Liver (tissue), 9 donors: ENCODE measurements around the gene ZNF592. TPM values are rescaled to one million over a fixed set of nuclear protein-coding genes. Genes with fewer than 3 reads are reported as not detected.

Source experiments
- DNase-seq: peaks from one replicate; pipeline ENCODE4 v3.0.0-alpha.2; 2017; ENCODE audit warnings: low spot score
- H3K27ac ChIP-seq, 2 donors: one replicate each; pipeline ENCODE4 v1.7.0; 2013; ENCODE audit warnings: inconsistent platforms in 2 of 2, low read length in 2 of 2, control low read depth in 1 of 2, low read depth in 1 of 2, mild to moderate bottlenecking in 1 of 2
- H3K27me3 ChIP-seq, 4 donors: one replicate each; pipeline versions ENCODE4 v1.6.1 to v1.7.0; 2013; ENCODE audit warnings: low read length in 3 of 4, inconsistent platforms in 1 of 4, mild to moderate bottlenecking in 1 of 4, moderate library complexity in 1 of 4; ENCODE audit not compliant: control insufficient read depth in 4 of 4, insufficient read depth in 4 of 4
- H3K36me3 ChIP-seq, 4 donors: one replicate each; pipeline versions ENCODE4 v1.6.1 to v1.7.0; 2013; ENCODE audit warnings: low read length in 3 of 4, mild to moderate bottlenecking in 3 of 4, low read depth in 1 of 4, moderate library complexity in 1 of 4; ENCODE audit not compliant: control insufficient read depth in 4 of 4, insufficient read depth in 3 of 4
- H3K4me1 ChIP-seq, 4 donors: one replicate each; pipeline versions ENCODE4 v1.6.1 to v1.7.0; 2013; ENCODE audit warnings: low read length in 3 of 4, mild to moderate bottlenecking in 3 of 4, moderate library complexity in 1 of 4; ENCODE audit not compliant: control insufficient read depth in 4 of 4, insufficient read depth in 4 of 4
- H3K4me3 ChIP-seq, 3 donors: one replicate each; pipeline versions ENCODE4 v1.6.1 to v1.7.0; 2013; ENCODE audit warnings: low read length in 3 of 3, control low read depth in 1 of 3, low read depth in 1 of 3, mild to moderate bottlenecking in 1 of 3
- H3K9ac ChIP-seq, 2 donors: one replicate each; pipeline ENCODE4 v1.7.0; 2013; ENCODE audit warnings: low read length in 2 of 2, mild to moderate bottlenecking in 2 of 2, moderate library complexity in 2 of 2, control low read depth in 1 of 2, low read depth in 1 of 2
- H3K9me3 ChIP-seq, 4 donors: one replicate each; pipeline versions ENCODE4 v1.6.1 to v1.7.0; 2013; ENCODE audit warnings: low read length in 3 of 4; ENCODE audit not compliant: control insufficient read depth in 4 of 4
- EGR1 ChIP-seq, 2 donors: IDR thresholded peaks; 2 replicates each; pipeline ENCODE4 v1.6.1; 2016 to 2018; ENCODE audit warnings: antibody characterized with exemption in 2 of 2, low read depth in 2 of 2
- FOXA1 ChIP-seq: IDR thresholded peaks from 2 replicates; pipeline ENCODE4 v1.6.1; 2016; ENCODE audit warnings: antibody characterized with exemption
- FOXA2 ChIP-seq: IDR thresholded peaks from 2 replicates; pipeline ENCODE4 v1.6.1; 2016; ENCODE audit warnings: antibody characterized with exemption
- HNF4A ChIP-seq, 2 donors: conservative IDR thresholded peaks; 2 replicates each; pipeline ENCODE4 v1.6.1; 2016; ENCODE audit warnings: antibody characterized with exemption in 2 of 2, mild to moderate bottlenecking in 2 of 2
- HNF4G ChIP-seq: IDR thresholded peaks from 2 replicates; pipeline ENCODE4 v1.6.1; 2016; ENCODE audit warnings: antibody characterized with exemption
- JUND ChIP-seq, 2 donors: IDR thresholded peaks; 2 replicates each; pipeline ENCODE4 v1.6.1; 2016; ENCODE audit warnings: antibody characterized with exemption in 2 of 2
- NR2F2 ChIP-seq: IDR thresholded peaks from 2 replicates; pipeline ENCODE4 v1.6.1; 2016; ENCODE audit warnings: antibody characterized with exemption
- RAD21 ChIP-seq, 2 donors: IDR thresholded peaks; 2 replicates each; pipeline ENCODE4 v1.6.1; 2016; ENCODE audit warnings: antibody characterized with exemption in 2 of 2, mild to moderate bottlenecking in 2 of 2
- RXRA ChIP-seq, 2 donors: IDR thresholded peaks; 2 replicates each; pipeline ENCODE4 v1.6.1; 2017 to 2018; ENCODE audit warnings: antibody characterized with exemption in 2 of 2, mild to moderate bottlenecking in 1 of 2
- SP1 ChIP-seq: IDR thresholded peaks from 2 replicates; pipeline ENCODE4 v1.6.1; 2018; ENCODE audit warnings: antibody characterized with exemption, mild to moderate bottlenecking
- TAF1 ChIP-seq: conservative IDR thresholded peaks from 2 replicates; pipeline ENCODE4 v1.6.1; 2016; ENCODE audit warnings: antibody characterized with exemption, mild to moderate bottlenecking
- YY1 ChIP-seq: IDR thresholded peaks from 2 replicates; pipeline ENCODE4 v1.6.1; 2016; ENCODE audit warnings: antibody characterized with exemption, mild to moderate bottlenecking
- WGBS: extraction: QIAGEN DNeasy Blood & Tissue Kit; methylation state at CpG from one replicate; pipeline ENCODE4 v1.1.7; 2013; 5-methylcytosine and 5-hydroxymethylcytosine counted together
- polyA plus RNA-seq, 2 donors: library from polyadenylated mRNA; stranded (reverse) in 1 of 2; unstranded in 1 of 2; fragments of 200-250 nt in 1 of 2; fragments of >200 nt in 1 of 2; fragmentation: Nextera tagmentation in 1 of 2; extraction: Ambion mirVana in 1 of 2; gene quantifications; one replicate each; pipeline versions ENCODE4 v1.2.1 to v1.2.3, GENCODE V29; 2013 to 2015
- total RNA-seq, 2 donors: library from RNA; depleted of rRNA; stranded (reverse); fragments of >200 nt; gene quantifications; one replicate each; pipeline ENCODE4 v1.2.3, GENCODE V29; 2014
- TF ChIP-seq, protein P1 (sequence below): IDR thresholded peaks from 2 replicates; pipeline ENCODE4 v1.6.1; 2016; ENCODE audit warnings: antibody characterized with exemption
- TF ChIP-seq, protein P2 (sequence below): fragments of 150-350 bp; IDR thresholded peaks from 2 replicates; pipeline ENCODE4 v1.5.1; 2017; ENCODE audit warnings: improper control_type of control experiment, low read depth, low read length; ENCODE audit not compliant: missing input control
- TF ChIP-seq, protein P3 (sequence below): IDR thresholded peaks from 2 replicates; pipeline ENCODE4 v1.6.1; 2016; ENCODE audit warnings: antibody characterized with exemption
- TF ChIP-seq, protein P4 (sequence below): IDR thresholded peaks from 2 replicates; pipeline ENCODE4 v1.6.1; 2016; ENCODE audit warnings: antibody characterized with exemption, mild to moderate bottlenecking
- TF ChIP-seq, protein P5 (sequence below): IDR thresholded peaks from 2 replicates; pipeline ENCODE4 v1.6.1; 2016; ENCODE audit warnings: antibody characterized with exemption
- donor health status: healthy.
- donor health status: healthy.
- donor health status: healthy.
- donor health status: healthy.
- donor health status: healthy.

ZNF592 gene
- total and polyA plus RNA-seq, 4 donors: 4.4 to 10.6 (median 7.5) TPM

DNA sequence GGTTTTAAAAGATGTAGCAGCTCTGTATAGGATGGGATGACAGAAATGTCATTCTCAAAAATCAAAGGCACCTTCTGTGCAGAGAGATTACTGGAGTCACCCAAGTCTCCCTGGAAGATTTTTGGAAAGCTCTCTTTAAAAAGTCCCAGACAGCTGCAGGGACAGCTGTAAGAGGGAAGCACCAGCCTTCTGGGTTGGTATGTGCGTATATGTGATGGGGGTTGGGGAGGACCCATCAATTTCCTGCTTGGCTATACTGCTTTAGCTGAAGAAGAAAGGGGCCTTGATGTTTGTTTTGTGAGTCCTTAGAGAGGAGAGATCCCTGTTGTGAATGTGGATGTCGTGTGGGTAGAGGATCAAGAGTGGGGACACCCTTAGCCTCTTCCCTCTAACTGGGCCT is 27.0 kb upstream of the ZNF592 start:
- DNase-seq: no peak
- H3K9ac ChIP-seq: no peak overlapping the region
- peaks cover 0 to 1% (median 0%) of the 10 kb centered on the region in 4 donors for H3K36me3 ChIP-seq
- peaks cover 0 to 4% (median 2%) of the 10 kb centered on the region in 4 donors for H3K4me1 ChIP-seq
- H3K27me3 ChIP-seq: no peaks in the 10 kb centered on the region
- peak overlapping the region in 1 of 2 donors; percentile 30 for H3K27ac ChIP-seq
- TF ChIP-seq, protein P1, sequence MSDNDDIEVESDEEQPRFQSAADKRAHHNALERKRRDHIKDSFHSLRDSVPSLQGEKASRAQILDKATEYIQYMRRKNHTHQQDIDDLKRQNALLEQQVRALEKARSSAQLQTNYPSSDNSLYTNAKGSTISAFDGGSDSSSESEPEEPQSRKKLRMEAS: no peak
- TF ChIP-seq HNF4A (conservative IDR thresholded peaks at IDR 0.05) (no peak), FOXA1 (no peak), HNF4G (no peak), YY1 (no peak), TAF1 (no peak), JUND (IDR thresholded peaks at IDR 0.05) (no peak), RAD21 (IDR thresholded peaks at IDR 0.05) (no peak), EGR1 (IDR thresholded peaks at IDR 0.05; ENCODE audit: low read depth in 2 of 2) (no peak), NR2F2 (no peak), FOXA2 (no peak), SP1 (no peak), RXRA (IDR thresholded peaks at IDR 0.05) (no peak)
- TF ChIP-seq, protein P2, sequence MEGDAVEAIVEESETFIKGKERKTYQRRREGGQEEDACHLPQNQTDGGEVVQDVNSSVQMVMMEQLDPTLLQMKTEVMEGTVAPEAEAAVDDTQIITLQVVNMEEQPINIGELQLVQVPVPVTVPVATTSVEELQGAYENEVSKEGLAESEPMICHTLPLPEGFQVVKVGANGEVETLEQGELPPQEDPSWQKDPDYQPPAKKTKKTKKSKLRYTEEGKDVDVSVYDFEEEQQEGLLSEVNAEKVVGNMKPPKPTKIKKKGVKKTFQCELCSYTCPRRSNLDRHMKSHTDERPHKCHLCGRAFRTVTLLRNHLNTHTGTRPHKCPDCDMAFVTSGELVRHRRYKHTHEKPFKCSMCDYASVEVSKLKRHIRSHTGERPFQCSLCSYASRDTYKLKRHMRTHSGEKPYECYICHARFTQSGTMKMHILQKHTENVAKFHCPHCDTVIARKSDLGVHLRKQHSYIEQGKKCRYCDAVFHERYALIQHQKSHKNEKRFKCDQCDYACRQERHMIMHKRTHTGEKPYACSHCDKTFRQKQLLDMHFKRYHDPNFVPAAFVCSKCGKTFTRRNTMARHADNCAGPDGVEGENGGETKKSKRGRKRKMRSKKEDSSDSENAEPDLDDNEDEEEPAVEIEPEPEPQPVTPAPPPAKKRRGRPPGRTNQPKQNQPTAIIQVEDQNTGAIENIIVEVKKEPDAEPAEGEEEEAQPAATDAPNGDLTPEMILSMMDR: no peak
- TF ChIP-seq, protein P3, sequence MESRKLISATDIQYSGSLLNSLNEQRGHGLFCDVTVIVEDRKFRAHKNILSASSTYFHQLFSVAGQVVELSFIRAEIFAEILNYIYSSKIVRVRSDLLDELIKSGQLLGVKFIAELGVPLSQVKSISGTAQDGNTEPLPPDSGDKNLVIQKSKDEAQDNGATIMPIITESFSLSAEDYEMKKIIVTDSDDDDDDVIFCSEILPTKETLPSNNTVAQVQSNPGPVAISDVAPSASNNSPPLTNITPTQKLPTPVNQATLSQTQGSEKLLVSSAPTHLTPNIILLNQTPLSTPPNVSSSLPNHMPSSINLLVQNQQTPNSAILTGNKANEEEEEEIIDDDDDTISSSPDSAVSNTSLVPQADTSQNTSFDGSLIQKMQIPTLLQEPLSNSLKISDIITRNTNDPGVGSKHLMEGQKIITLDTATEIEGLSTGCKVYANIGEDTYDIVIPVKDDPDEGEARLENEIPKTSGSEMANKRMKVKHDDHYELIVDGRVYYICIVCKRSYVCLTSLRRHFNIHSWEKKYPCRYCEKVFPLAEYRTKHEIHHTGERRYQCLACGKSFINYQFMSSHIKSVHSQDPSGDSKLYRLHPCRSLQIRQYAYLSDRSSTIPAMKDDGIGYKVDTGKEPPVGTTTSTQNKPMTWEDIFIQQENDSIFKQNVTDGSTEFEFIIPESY: no peak
- TF ChIP-seq, protein P4, sequence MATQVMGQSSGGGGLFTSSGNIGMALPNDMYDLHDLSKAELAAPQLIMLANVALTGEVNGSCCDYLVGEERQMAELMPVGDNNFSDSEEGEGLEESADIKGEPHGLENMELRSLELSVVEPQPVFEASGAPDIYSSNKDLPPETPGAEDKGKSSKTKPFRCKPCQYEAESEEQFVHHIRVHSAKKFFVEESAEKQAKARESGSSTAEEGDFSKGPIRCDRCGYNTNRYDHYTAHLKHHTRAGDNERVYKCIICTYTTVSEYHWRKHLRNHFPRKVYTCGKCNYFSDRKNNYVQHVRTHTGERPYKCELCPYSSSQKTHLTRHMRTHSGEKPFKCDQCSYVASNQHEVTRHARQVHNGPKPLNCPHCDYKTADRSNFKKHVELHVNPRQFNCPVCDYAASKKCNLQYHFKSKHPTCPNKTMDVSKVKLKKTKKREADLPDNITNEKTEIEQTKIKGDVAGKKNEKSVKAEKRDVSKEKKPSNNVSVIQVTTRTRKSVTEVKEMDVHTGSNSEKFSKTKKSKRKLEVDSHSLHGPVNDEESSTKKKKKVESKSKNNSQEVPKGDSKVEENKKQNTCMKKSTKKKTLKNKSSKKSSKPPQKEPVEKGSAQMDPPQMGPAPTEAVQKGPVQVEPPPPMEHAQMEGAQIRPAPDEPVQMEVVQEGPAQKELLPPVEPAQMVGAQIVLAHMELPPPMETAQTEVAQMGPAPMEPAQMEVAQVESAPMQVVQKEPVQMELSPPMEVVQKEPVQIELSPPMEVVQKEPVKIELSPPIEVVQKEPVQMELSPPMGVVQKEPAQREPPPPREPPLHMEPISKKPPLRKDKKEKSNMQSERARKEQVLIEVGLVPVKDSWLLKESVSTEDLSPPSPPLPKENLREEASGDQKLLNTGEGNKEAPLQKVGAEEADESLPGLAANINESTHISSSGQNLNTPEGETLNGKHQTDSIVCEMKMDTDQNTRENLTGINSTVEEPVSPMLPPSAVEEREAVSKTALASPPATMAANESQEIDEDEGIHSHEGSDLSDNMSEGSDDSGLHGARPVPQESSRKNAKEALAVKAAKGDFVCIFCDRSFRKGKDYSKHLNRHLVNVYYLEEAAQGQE: no peak
- no peaks in the 10 kb centered on the region for H3K9me3 ChIP-seq
- 86% methylated on average over 2 of the region's 2 CpGs for WGBS
- no peak overlapping the region for H3K4me3 ChIP-seq

DNA sequence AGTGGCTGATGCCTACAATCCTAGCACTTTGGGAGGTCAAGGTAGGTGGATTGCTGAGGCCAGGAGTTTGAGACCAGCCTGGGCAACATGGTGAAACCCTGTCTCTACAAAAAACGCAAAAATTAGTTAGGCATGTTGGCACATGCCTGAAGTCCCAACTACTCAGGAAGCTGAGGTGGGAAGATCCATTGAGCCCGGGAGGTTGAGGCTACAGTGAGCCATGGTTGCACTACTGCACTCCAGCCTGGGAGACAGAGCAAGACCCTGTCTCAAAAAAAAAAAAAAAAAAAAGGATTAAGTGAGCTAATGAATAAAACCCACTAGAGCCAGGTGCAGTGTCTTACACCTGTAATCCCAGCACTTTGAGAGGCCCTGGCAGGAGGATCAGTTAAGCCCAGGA is 25.8 kb upstream of the ZNF592 start:
- H3K27me3 ChIP-seq: no peaks in the 10 kb centered on the region

More for the DNA sequence above, 25.8 kb upstream of the ZNF592 start:
- TF ChIP-seq, protein P4: no peak
- TF ChIP-seq RAD21 (IDR thresholded peaks at IDR 0.05) (no peak), FOXA1 (no peak), FOXA2 (no peak), RXRA (IDR thresholded peaks at IDR 0.05) (no peak), YY1 (no peak)
- TF ChIP-seq, protein P2: no peak
- TF ChIP-seq, protein P5, sequence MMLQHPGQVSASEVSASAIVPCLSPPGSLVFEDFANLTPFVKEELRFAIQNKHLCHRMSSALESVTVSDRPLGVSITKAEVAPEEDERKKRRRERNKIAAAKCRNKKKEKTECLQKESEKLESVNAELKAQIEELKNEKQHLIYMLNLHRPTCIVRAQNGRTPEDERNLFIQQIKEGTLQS: no peak
- DNase-seq: no peak
- no peak overlapping the region for H3K4me3 ChIP-seq
- H3K36me3 ChIP-seq: peaks cover 0 to under 1% (median 0%) of the 10 kb centered on the region in 4 donors
- no peak overlapping the region for H3K9ac ChIP-seq
- 92% methylated on average over 2 of the region's 2 CpGs for WGBS
- no peak overlapping the region for H3K27ac ChIP-seq
- no peaks in the 10 kb centered on the region for H3K4me1 ChIP-seq
- no peaks in the 10 kb centered on the region for H3K9me3 ChIP-seq
